ENCODE results near the gene MTREX.
"Not testable (repeated sequence)": the region's sequence is repeated elsewhere in the genome, so short reads cannot be mapped to it uniquely, and the experiment has no call there.

MTREX gene

DNA sequence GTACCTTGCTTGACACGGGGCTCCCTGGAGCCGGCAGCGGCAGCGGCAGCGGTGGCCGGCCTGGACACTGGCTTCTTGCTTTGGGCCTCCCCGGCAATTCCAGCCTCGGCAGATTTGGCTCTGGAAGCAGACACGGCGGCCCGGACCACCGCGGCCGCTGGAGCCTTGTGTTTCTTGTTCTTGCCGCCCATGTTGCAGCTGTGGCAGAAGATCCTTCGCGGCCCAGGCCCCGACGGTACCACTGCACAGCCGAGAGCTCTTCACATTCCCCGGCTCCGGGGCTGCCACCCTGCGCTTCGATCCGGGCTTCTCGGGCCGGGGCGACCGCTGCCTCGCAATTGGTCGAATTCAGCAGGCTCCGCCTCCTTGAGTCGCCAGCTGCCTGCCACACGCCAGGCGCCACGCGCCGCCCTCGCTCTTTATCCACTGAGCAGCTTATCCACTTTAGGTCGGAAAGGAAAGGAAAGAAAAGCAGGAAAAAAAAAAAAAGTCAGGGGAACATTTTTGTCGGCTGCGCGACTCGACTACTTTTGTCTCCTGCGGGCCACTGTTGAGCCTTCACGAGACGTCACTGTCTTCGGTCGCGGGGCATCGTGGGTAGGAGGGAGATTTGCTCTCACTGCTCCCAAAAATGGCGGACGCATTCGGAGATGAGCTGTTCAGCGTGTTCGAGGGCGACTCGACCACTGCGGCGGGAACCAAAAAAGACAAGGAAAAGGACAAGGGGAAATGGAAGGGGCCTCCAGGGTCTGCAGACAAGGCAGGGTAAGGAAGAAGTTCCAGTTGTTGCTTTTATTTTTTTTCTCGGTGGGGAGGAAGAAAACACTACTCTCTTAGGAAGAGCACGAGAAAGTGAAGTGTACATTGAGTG is at the start of gene MTREX, which contains the start of gene DHX29:
MTREX (plus strand) TSS at position 607 of the 871 bp plus-strand sequence; CDS start at position 632, 25 bp downstream.
DHX29 (minus strand) TSS at position 312 of the 871 bp plus-strand sequence; CDS start at position 191, 121 bp downstream.
- peak; percentile 75 to 77 for DNase-seq (ENCODE audit: low read depth in 2 of 2)

DNA sequence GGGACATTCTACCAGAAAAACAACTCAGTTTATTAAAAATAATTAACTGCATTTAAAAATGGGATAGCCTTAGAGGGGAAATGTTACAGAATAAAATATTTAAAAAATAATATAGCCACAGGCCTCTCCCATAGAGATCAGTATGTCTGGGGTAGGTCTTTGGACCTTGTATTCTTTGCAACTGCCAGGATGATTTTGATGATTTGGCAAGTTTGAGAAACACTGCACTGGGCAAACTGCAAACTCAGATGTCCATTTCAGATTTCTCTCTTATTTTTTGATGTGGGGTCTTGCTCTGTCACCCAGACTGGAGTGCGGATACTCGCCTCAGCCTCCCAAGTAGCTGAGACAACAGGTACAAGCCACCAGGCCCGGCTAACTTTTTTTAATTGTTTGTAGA is 49.5 kb upstream of the MTREX start:
- DNase-seq (ENCODE audit: low read depth in 2 of 2) = no peak

DNA sequence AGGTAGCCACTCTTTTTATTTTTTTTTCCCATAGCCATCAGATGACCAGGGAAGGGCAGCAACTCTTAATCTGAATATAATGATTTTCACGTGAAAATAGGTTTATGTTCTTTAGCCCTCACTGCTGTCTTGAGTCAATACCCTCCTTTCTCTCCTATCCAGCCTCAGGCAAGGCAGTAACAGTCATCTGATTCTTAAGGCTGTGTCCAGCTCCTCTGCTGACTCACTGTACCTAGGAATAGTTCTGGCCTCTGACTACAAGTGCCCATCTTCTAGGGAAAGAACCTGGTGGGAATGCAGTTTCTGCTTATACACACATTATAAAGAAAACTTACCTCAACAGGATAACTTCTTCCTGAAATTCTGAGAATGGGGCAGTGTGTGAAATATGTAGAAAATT is 31.0 kb upstream of the MTREX start:
- no peak for DNase-seq (ENCODE audit: low read depth in 2 of 2)

DNA sequence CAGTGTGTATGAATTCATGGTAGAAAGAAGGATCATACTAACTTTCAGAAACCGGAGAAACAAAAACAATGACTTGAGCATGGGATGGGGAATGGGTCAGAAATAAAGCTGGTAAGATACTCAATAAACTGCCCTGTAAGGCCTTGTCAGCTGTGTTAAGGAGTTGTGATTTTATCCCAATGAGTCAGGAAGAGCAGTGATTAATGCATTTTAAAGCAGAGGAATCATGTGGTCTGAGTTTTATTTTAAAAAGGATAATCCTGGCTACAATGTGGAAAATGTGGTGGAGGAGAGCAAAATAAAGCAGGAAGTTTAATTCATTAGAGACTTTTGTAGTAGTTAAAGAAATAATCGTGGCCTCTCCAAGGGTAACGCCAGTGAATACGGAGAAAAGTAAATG is 29.0 kb upstream of the MTREX start:
- no peak for DNase-seq (ENCODE audit: low read depth in 2 of 2)

DNA sequence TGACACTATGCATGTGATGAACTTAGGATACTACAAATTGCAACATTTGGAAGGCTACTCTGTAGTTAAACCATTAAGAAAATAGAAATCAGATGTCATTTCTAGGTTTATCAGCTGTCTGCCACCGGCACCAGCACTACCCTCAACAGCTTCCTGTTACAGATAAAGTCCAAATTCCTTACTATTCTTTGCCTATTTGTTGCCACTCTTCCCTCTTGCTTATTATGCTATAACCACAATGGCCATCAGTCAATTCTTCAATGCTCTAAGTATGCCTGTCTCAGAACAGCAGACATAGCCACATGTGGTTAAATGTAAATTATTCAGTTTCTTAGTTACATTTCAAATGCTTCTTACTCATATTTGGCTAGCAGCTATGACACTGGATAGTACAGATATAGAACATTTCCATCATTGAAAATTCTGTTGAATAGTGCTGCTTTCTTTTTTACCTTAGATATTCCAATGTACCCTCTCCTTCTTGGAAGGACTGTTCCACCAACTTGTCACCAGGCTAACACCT is 21.3 kb upstream of the MTREX start:
- DNase-seq (ENCODE audit: low read depth in 2 of 2) = no peak

DNA sequence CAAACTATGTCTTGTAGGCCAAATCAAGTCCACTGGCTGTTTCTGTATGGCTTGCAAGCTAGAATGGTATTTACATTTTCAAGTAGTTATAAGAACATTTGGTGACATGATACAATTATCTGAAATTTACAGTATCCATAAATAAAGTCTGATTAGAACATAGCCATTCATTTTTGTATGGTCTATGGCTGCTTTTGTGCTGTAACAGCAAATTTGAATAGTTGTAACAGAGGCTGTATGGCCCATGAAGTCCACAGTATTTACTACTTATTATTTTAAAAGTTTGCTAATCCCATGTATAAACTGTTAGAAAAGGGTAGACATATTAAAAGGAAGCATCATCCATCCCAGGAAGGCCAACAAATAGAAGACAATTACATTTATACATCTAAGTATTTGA is 18.0 kb upstream of the MTREX start:
- DNase-seq (ENCODE audit: low read depth in 2 of 2) = no peak

DNA sequence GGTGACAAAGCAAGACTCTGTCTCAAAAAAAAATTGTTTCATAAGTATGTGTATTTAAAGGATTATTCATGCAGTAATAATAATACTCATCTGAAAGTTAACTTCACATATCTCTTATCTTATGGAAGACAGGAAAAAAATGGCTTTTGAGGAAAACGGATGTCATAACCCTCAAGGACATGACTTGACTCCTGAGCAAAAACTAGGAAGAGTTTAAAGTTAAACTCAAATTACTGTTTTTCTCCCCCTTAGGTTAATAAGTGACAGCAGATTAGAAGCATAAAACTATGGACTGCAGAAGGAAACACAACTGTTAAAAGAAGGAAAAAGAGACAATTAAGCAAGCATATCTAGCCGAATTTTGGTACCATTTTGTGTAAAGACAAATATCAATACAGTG is 16.8 kb upstream of the MTREX start:
- DNase-seq (ENCODE audit: low read depth in 2 of 2) = no peak

DNA sequence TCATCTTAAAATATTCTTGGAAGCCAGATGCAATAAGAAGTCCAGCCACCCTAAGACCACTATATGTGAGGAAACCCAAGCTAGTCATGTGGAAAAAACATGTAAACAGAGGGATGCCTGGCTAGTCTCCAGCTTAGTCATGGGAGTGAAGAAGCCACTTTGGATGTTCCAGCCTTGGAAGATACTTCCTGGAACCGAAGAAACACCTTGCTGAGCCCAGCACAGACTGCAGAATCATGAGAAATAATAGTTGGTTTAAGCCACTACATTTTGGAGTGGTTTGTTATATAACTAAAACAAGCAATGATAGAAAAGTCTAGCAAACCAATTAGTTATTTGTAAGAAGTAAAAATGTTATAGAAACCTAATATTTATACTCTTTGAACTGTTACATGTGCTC is 12.9 kb upstream of the MTREX start:
- no peak for DNase-seq (ENCODE audit: low read depth in 2 of 2)

DNA sequence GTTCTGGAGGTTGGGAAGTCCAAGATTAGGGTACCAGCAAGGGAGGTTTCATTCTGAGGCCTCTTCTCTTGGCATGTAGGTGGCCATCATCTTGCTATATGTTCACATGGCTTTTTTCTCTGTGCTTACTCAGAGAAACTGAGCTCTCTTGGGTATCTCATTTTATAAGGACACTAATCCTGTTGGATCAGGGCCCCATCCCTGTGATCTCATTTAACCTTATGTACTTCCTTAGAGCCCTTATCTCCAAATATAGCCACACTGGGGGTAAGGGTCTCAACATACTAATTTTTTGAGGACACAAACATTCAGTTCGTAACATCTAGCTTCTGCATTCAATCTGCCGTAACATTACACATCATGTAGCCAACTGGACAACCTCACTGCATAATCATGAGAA is 6.9 kb upstream of the MTREX start:
- no peak for DNase-seq (ENCODE audit: low read depth in 2 of 2)

DNA sequence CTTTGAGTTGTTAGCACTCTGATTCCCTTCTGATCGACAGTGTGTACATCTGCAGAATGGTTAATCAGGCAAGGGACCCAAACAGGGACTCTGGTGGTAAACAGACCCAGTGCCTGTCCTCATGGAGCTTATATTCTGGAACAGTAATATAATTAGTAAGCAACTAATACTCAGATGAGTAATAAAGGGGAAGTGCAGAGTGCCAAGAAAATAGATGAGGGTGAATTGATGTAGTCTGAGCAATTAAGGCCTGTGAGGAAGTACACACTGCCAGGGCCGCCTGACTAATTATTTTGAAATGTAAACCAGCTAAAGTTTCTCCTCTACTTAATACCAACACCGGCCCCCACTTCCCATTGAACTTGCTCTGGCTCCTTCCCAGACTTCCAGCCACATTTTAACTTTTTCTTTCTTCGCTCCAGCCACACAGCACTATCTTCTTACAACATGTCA is 4.5 kb upstream of the MTREX start:
- DNase-seq (ENCODE audit: low read depth in 2 of 2) = no peak

DNA sequence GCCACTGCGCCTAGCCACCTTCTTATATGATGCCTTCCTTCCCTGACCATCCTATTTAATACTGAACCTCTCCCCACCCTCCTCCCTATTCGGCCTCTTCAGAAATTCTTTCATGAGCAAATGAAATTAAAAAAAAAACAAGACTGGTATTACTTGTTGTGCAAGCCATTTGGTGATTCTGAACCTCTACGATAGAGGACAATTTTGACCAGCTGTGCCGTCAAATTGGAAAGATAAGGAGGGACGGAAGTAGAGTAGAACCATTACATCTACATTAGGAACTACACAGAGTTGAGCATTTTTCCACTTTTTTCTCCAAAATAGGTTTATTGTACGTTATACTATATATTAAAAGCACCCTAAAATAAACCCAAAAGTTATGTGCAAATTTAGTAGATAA is 3.2 kb upstream of the MTREX start:
- DNase-seq (ENCODE audit: low read depth in 2 of 2) = no peak

DNA sequence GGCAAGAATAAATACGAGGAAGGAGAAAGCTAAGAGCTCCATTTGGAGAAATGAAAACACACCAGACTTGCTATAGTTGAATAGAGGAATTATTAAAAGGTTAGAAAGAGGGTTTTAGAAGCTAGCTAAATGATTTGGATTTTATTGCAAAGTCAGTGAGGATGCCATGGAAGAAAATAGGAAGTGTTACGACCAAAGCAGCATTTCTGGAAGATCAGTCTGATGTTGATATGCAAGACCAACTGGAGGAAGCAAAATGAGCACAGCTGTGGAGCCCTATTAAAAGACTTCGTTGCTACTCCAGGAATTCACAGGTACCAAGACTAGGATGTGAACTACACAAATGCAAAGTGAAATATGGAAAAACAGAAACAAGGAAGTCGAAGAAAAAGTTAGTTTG is 2.4 kb upstream of the MTREX start:
- no peak for DNase-seq (ENCODE audit: low read depth in 2 of 2)

DNA sequence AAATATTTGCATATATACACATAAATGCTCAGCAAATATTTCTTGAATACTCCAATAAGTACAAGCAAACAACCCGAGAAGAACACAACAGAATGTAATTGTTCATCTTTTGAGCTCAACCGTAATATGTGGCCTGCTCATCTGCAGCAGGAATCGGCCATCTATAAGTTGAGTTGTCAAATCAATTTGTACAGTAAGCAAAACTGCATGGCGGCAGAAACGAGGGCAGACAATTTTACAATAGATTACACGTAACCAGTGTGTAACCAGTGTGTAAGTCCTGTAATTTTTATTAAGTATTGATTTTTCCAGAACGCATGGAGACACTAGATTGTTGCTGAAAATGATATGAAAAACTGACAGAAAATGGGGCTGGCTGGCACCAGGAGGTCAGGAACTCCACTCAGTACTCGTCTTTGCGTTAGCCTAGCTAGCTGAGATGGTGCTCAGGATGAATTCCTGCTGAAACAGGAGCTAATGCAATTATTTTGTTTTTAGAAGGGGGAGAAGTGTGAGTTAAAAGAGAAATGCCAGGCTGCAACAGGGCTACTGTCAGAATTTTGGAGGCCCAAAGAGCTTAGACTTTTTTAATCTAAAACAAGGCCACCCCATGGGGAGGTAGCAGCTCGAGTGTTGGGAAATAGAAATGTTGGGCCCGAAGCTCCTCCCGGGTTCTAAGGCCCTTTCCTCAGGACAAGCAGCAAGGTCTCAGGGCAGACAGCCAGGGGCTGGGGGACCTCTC is 977 bp upstream of the MTREX start:
- DNase-seq (ENCODE audit: low read depth in 2 of 2) = no peak

DNA sequence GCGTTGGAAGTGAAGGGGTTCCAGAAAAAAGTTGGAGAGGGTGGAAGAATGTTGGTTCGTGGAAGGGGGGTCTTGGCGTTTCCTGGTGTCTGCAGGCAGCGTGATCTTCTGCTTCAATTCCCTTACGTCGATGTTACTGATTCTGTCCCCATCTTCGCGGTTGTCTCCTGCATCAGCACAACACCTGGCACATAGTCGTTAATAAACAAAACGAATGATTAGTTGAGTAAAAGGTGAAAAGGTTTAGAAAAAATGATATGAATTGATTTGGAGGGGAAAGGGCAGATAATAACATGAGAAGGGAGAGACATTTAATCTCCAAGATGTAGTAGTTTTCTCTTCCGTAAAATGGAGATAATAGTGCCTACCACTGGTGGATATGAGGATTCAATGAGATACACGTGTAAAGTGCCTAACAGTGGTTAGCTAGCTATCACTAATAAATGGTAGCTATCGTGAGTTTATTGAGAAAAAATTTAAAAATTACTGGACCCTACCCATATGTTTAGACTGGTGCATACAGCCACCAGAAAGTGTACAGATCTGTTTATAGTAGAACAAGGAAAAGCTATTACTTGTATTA is 556 bp downstream of the MTREX start:
- no peak for DNase-seq (ENCODE audit: low read depth in 2 of 2)

DNA sequence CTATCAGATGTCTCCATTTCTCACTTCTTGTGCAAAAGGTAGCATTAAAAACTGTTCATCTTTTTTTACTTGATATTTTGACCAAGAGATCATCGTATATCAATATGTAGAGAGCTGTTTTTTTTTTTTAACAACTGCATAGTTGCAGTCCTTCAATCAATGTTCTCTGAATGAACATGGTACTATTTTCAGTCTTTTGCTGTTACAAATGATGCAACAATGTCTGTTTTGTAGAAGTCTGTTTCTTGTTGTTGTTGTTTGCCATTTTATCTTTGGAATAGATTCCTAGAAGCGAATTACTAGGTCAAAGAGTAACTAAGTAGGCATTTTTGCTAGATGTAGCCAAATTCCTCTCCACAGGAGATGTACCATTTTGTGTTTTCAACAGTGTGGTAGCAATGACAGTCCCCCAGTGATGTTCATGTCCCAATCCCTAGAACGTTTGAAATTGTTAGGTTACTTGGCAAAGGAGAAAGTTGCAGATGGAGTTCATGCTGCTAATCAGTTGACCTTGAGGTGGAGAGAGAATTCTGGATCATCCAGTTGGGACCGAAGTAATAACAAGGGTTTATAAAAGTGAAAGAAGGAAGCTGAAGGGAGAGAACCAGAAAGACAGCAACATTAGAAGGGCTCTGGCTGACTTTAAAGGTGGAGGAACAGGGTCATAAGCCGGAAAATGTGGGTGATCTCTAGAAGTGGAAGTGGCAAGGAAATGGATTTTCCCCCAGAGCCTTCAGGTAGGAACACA is 6.3 kb downstream of the MTREX start:
- DNase-seq (ENCODE audit: low read depth in 2 of 2) = no peak

DNA sequence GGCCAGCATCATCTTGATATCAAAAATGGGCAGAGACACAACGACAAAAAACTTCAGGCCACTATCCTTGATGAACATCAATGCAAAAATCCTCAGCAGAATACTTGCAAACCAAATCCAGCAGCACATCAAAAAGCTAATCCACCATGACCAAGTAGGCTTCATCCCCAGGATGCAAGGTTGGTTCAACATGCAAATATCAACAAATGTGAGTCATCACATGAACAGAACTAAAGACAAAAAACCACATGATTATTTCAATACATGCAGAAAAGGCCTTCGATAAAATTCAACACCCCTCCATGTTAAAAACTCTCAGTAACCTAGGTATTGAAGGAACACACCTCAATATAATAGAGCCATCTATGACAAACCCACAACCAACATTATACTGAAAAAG is 8.5 kb downstream of the MTREX start:
- no peak for DNase-seq (ENCODE audit: low read depth in 2 of 2)

DNA sequence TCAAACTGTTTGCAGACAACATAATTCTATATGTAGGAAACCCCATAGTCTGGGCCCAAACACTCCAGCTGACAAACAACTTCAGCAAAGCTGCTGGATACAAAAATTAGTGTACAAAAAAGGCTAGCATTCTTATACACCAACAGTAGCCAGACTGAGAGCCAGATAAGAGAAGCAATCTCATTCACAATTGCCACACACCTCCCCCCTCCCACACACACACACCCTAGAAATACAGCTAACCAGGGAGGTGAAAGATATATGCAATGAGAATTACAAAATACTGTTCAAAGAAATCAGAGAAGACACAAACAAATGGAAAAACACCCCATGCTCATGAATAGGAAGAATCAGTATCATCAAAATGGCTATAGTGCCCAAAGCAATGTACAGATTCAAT is 9.0 kb downstream of the MTREX start:
- DNase-seq (ENCODE audit: low read depth in 2 of 2) = no peak

DNA sequence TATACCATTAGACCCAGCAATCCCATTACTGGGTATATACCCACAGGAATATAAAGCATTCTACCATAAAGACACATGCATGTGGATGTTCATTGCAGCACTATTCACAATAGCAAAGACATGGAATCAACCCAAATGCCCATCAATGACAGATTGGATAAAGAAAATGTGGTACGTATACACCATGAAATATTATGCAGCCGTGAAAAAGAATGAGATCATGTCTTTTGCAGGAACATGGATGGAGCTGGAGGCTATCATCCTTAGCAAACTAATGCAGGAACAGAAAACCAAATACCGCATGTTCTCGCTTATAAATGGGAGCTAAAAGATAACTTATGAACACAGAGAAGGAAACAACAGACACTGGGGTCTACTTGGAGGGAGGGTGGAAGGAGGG is 10.4 kb downstream of the MTREX start:
- not testable (repeated sequence) for DNase-seq (ENCODE audit: low read depth in 2 of 2)

DNA sequence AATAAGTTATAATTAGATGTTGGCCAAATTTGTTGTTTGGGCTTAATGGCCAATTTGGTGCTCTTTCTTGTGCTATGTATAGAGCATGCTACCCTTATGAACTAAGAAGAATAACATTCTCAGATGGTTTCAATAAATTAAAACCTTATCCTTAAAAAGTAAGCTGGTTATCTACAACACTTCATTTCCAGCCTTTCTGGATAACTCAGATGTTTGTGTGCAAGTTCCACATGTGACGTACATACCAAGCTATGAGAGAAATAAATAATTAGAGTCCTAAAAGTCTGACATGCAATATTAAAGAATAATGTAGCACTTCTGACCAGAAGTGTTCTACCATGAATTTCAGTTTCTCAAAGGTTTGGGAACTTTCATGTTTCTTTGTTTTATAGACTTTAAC is 11.7 kb downstream of the MTREX start:
- no peak for DNase-seq (ENCODE audit: low read depth in 2 of 2)

DNA sequence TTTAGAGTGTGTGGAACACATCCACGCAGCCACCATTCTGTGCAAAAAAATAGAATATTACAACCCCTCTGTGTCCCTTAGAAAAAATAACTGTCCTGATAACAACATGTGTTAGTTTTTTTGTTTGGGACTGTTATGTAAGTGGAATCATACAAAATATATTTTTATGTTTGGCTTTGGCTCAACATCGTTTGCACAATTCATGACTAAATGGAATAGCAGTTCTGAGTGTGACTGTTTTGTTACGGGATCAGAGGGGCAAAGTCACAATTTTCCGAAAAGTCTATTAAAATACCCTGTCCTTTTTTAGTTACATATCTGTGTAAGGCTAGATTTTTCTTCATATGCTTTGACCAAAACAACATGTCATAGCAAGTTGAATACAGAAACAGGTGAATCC is 12.8 kb downstream of the MTREX start:
- DNase-seq (ENCODE audit: low read depth in 2 of 2) = no peak

DNA sequence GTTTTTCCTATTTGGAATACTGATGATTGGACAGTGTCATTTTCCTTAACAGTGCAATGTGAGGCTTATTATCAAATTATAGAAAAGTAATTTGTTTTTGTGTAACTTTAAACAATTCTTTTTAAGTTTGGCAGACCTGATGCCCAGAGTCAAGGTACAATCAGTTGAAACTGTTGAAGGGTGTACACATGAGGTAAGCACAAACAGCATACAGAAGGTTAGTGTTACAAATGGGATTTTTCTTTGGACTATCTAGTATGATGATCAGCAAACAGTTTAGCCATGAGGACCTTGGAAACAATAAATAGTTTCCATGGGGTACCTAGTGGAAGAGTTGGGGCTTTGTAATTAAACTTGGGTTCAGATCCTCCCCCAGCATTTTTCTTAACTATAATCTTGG is 16.2 kb downstream of the MTREX start:
- DNase-seq (ENCODE audit: low read depth in 2 of 2) = no peak

Measured in stimulated activated CD8-positive, alpha-beta memory T cell treated with anti-CD3 and anti-CD28 coated beads, Interleukin-15, amount 100 ng/mL, for 4 hours (primary cell).